PC-3 (cell line): Measurements from ENCODE around the gene RABGAP1. TPM values are rescaled to one million over a fixed set of nuclear protein-coding genes. Genes with fewer than 3 reads are reported as not detected.

Experiments
- ATAC-seq: fragments of 200-7000 bp; cut with Tn5 transposase; 2 replicates; pipeline ENCODE4 v1.9.1; 2020; ENCODE audit warnings: mild to moderate bottlenecking, moderate library complexity
- BruUV-seq: library from RNA; stranded (reverse); fragments of 400-500 nt; replicated peaks from 2 replicates; lab custom pipeline; 2021; lab: Mats Ljungman, UMichigan
- CTCF ChIA-PET: fragments of 300-600 bp; sonication (Branson Sonifier 250); formaldehyde crosslinking; loops from one replicate; lab custom pipeline; 2022; ENCODE audit warnings: antibody characterized with exemption; lab: Charles Lee
- POLR2A ChIA-PET: fragments of 300-600 bp; sonication (Branson Sonifier 250); formaldehyde crosslinking; loops from one replicate; lab custom pipeline; 2022; ENCODE audit warnings: antibody characterized with exemption; ENCODE audit not compliant: unreplicated experiment; lab: Charles Lee
- DNase-seq: peaks from one replicate; pipeline ENCODE4 v3.0.0-alpha.2; 2015
- H2AFZ ChIP-seq: fragments of 300-600 bp; sonication (generic); 2 replicates; pipeline ENCODE4 v1.6.0; 2016; ENCODE audit warnings: antibody characterized with exemption, low read length
- H3F3A ChIP-seq: fragments of 300-600 bp; sonication (generic); one replicate; pipeline ENCODE4 v1.6.0; 2017; ENCODE audit warnings: antibody characterized with exemption, low read length, control low read depth, mild to moderate bottlenecking; ENCODE audit not compliant: unreplicated experiment
- H3K27ac ChIP-seq: fragments of 300-600 bp; sonication (generic); 2 replicates; pipeline ENCODE4 v1.5.1; 2016; ENCODE audit warnings: mild to moderate bottlenecking, low read length
- H3K27me3 ChIP-seq: fragments of 300-600 bp; sonication (generic); 2 replicates; pipeline ENCODE4 v1.6.1; 2016; ENCODE audit warnings: low read length, mixed read lengths
- H3K36me3 ChIP-seq: fragments of 300-600 bp; sonication (generic); 2 replicates; pipeline ENCODE4 v1.6.1; 2016; ENCODE audit warnings: low read depth, mixed run types, low read length, mixed read lengths
- H3K4me1 ChIP-seq: fragments of 300-600 bp; sonication (generic); 2 replicates; pipeline ENCODE4 v1.5.1; 2016; ENCODE audit warnings: low read length; ENCODE audit not compliant: insufficient read depth
- H3K4me2 ChIP-seq: fragments of 300-600 bp; sonication (generic); 2 replicates; pipeline ENCODE4 v1.6.0; 2016; ENCODE audit warnings: low read length
- H3K4me3 ChIP-seq: fragments of 300-600 bp; sonication (generic); 2 replicates; pipeline ENCODE4 v1.5.1; 2016; ENCODE audit warnings: mild to moderate bottlenecking, low read length, mixed read lengths
- H3K79me2 ChIP-seq: fragments of 300-600 bp; sonication (generic); 2 replicates; pipeline ENCODE4 v1.6.1; 2017; ENCODE audit warnings: low read length, mixed read lengths
- H3K9ac ChIP-seq: fragments of 300-600 bp; sonication (generic); 2 replicates; pipeline ENCODE4 v1.6.0; 2016; ENCODE audit warnings: mild to moderate bottlenecking, low read length
- H3K9me2 ChIP-seq: fragments of 300-600 bp; sonication (generic); replicated peaks from 2 replicates; pipeline ENCODE4 v1.6.1; 2016; ENCODE audit warnings: mixed run types, low read length, mixed read lengths
- H3K9me3 ChIP-seq: fragments of 300-600 bp; sonication (generic); 2 replicates; pipeline ENCODE4 v1.6.1; 2016; ENCODE audit warnings: low read length, mixed read lengths
- H4K20me1 ChIP-seq: fragments of 300-600 bp; sonication (generic); 2 replicates; pipeline ENCODE4 v1.6.1; 2016; ENCODE audit warnings: low read length, mixed read lengths
- CTCF ChIP-seq: fragments of 300-600 bp; sonication (generic); conservative IDR thresholded peaks from 2 replicates; pipeline ENCODE4 v1.5.1; 2017; ENCODE audit warnings: antibody characterized with exemption, low read depth, mild to moderate bottlenecking, low read length
- EZH2 ChIP-seq: fragments of 300-600 bp; sonication (generic); IDR thresholded peaks from one replicate; pipeline ENCODE4 v1.6.1; 2017; ENCODE audit warnings: antibody characterized with exemption, mild to moderate bottlenecking, low read length; ENCODE audit not compliant: unreplicated experiment
- EZH2phosphoT487 ChIP-seq: fragments of 300-600 bp; sonication (generic); IDR thresholded peaks from 2 replicates; pipeline ENCODE4 v1.6.1; 2018; ENCODE audit warnings: mild to moderate bottlenecking, antibody characterized with exemption, low read length, borderline replicate concordance
- intact Hi-C: fragments of 100-400 bp; cut with micrococcal nuclease; formaldehyde crosslinking; loops from 2 replicates; pipeline ENCODE4 v1.9.0; 2023
- total RNA-seq: library from RNA; depleted of rRNA; stranded (reverse); fragments of >200 nt; gene quantifications from 2 replicates; pipeline ENCODE4 v1.2.3, GENCODE V29; 2014

RABGAP1 gene
- total RNA-seq, 1 experiment from 2014 or later, result 16.5 TPM

GRCh38 chr9:123000371-123001068, 59.7 kb downstream of the RABGAP1 start:
- Histone ChIP-seq H3K27me3 (no peaks in the 10 kb centered on the region), H3K9me2 (no peaks in the 10 kb centered on the region), H3F3A (no peaks in the 10 kb centered on the region), H3K79me2 (no peaks in the 10 kb centered on the region), H3K4me3 (no peak overlapping the region), H3K4me1 (no peaks in the 10 kb centered on the region), H3K4me2 (no peak overlapping the region), H3K9ac (no peak overlapping the region), H3K27ac (no peak overlapping the region), H4K20me1 (no peaks in the 10 kb centered on the region), H3K36me3 (peaks cover 26% of the 10 kb centered on the region), H2AFZ (no peak overlapping the region), H3K9me3 (no peaks in the 10 kb centered on the region)
- no TSS peak for BruUV-seq
- CTCF ChIA-PET, result no interaction called here
- DNase-seq (no peak), ATAC-seq (no peak)
- no peak for TF ChIP-seq EZH2phosphoT487
- no peak for TF ChIP-seq CTCF
- TF ChIP-seq EZH2, result no peak
- intact Hi-C loops, result no loop called here
- POLR2A ChIA-PET, result no interaction called here

- Histone ChIP-seq H3K9me3 (no peaks in the 10 kb centered on the region), H3K27ac (no peak overlapping the region), H3F3A (no peaks in the 10 kb centered on the region), H3K36me3 (peaks cover 10% of the 10 kb centered on the region; the same call in 1 of the 2 replicates), H2AFZ (no peak overlapping the region), H4K20me1 (no peaks in the 10 kb centered on the region), H3K4me2 (no peak overlapping the region), H3K9ac (no peak overlapping the region), H3K79me2 (no peaks in the 10 kb centered on the region), H3K27me3 (no peaks in the 10 kb centered on the region), H3K4me1 (no peaks in the 10 kb centered on the region), H3K9me2 (no peaks in the 10 kb centered on the region), H3K4me3 (no peak overlapping the region)
- TF ChIP-seq EZH2phosphoT487 (no peak), EZH2 (no peak), CTCF (no peak)
- intact Hi-C loops, result no loop called here
- ChIA-PET POLR2A (no interaction called here), CTCF (no interaction called here)
- ATAC-seq (no peak), DNase-seq (no peak)
- no TSS peak for BruUV-seq
Measured at GRCh38 chr9:123002754-123003153, 61.9 kb downstream of the RABGAP1 start.

GRCh38 chr9:123003466-123003865, 62.6 kb downstream of the RABGAP1 start:
- Histone ChIP-seq H3K4me3 (no peak overlapping the region), H3K9me2 (no peaks in the 10 kb centered on the region), H3K4me2 (no peak overlapping the region), H3F3A (no peaks in the 10 kb centered on the region), H3K27me3 (no peaks in the 10 kb centered on the region), H4K20me1 (no peaks in the 10 kb centered on the region), H2AFZ (no peak overlapping the region), H3K9ac (no peak overlapping the region), H3K4me1 (no peaks in the 10 kb centered on the region), H3K9me3 (no peaks in the 10 kb centered on the region), H3K36me3 (peaks cover 10% of the 10 kb centered on the region; the same call in 1 of the 2 replicates), H3K27ac (no peak overlapping the region), H3K79me2 (no peaks in the 10 kb centered on the region)
- ChIA-PET CTCF (no interaction called here), POLR2A (no interaction called here)
- intact Hi-C loops, result no loop called here
- DNase-seq, result no peak
- no TSS peak for BruUV-seq
- TF ChIP-seq EZH2 (no peak), CTCF (no peak), EZH2phosphoT487 (no peak)
- ATAC-seq, result no peak
